Activated CD4-positive, alpha-beta memory T cell treated with anti-CD3 and anti-CD28 coated beads, Interleukin-2, amount 10 ng/mL, durations not matched to agents 7 days and 5 days (primary cell): ENCODE data around the gene FAM111A. TPM values are rescaled to one million over a fixed set of nuclear protein-coding genes. Genes with fewer than 3 reads are reported as not detected.
"Not testable (repeated sequence)": the region's sequence is repeated elsewhere in the genome, so short reads cannot be mapped to it uniquely, and the experiment has no call there.

Source experiments
- CTCF ChIA-PET: fragments of 350-600 bp; sonication (Branson Sonifier 250); formaldehyde crosslinking; loops from one replicate; lab custom pipeline; 2021; ENCODE audit warnings: antibody characterized with exemption, inconsistent platforms; lab: Charles Lee
- POLR2A ChIA-PET: fragments of 350-600 bp; sonication (Branson Sonifier 250); formaldehyde crosslinking; loops from one replicate; lab custom pipeline; 2021; ENCODE audit warnings: antibody characterized with exemption; lab: Charles Lee
- DNase-seq: peaks from one replicate; pipeline ENCODE4 v3.0.0-alpha.2; 2020
- H3K27ac Mint-ChIP-seq: one replicate; pipeline ENCODE4 v1.8.0; 2021; ENCODE audit warnings: mild to moderate bottlenecking, mixed read lengths
- H3K27me3 Mint-ChIP-seq: one replicate; pipeline ENCODE4 v1.8.0; 2021; ENCODE audit warnings: mixed read lengths
- H3K36me3 Mint-ChIP-seq: one replicate; pipeline ENCODE4 v1.8.0; 2021; ENCODE audit warnings: low read depth, mixed read lengths
- H3K4me1 Mint-ChIP-seq: one replicate; pipeline ENCODE4 v1.8.0; 2021; ENCODE audit warnings: mixed read lengths
- H3K4me3 Mint-ChIP-seq: one replicate; pipeline ENCODE4 v1.8.0; 2021; ENCODE audit warnings: mild to moderate bottlenecking, mixed read lengths
- H3K9me3 Mint-ChIP-seq: one replicate; pipeline ENCODE4 v1.8.0; 2021; ENCODE audit warnings: mixed read lengths
- total RNA-seq, 2 experiments: library from RNA; stranded (reverse); gene quantifications; one replicate each; pipeline ENCODE4 v1.2.3, GENCODE V29; 2021

Gene FAM111A
- total RNA-seq, result 100 to 1,000 TPM; 136 to 141 TPM

- Mint-ChIP-seq H3K4me3 (peak within 1 kb of the TSS; percentile 95), H3K9me3 (no peaks in the 10 kb centered on the region), H3K27ac (peak within 1 kb of the TSS; percentile 93), H3K4me1 (peaks cover 58% of the 10 kb centered on the region), H3K36me3 (peaks cover 45% of the 10 kb centered on the region), H3K27me3 (no peaks in the 10 kb centered on the region)
- DNase-seq, result peak; percentile 91
- POLR2A ChIA-PET, result interaction anchor here (0.9 to 7.2 kb wide), 12 partner anchors 9 to 568 kb away, joined by 3 to 169 read pairs (median 6); partner anchors contain the start of genes FAM111B and OSBP
- CTCF ChIA-PET, result interaction anchor here (1.0 to 5.9 kb wide), 12 partner anchors 8 to 566 kb away, joined by 3 to 78 read pairs (median 7); partner anchors contain the start of genes DTX4, FAM111B and LPXN
These were observed at the start of gene FAM111A for GRCh38 chr11:59142530-59143507. Gene FAM111A (plus strand): TSS chr11:59142856. CDS start chr11:59148873, 6,017 bp downstream.

GRCh38 chr11:59093576-59093975 lies 49.1 kb upstream of the FAM111A start:
- H3K4me1 Mint-ChIP-seq, DNase-seq, H3K36me3 Mint-ChIP-seq, H3K4me3 Mint-ChIP-seq, H3K27ac Mint-ChIP-seq, H3K9me3 Mint-ChIP-seq, POLR2A ChIA-PET: not testable (repeated sequence)
- peaks cover 18% of the 10 kb centered on the region for H3K27me3 Mint-ChIP-seq
- CTCF ChIA-PET, result interaction anchor here (1.6 kb wide), 1 partner anchor 42 kb away, joined by 5 read pairs; no protein-coding TSS in a partner anchor

- POLR2A ChIA-PET, DNase-seq, H3K4me1 Mint-ChIP-seq: not testable (repeated sequence)
These were observed 47.4 kb upstream of the FAM111A start for GRCh38 chr11:59095225-59095624.

GRCh38 chr11:59095972-59096575 lies 46.6 kb upstream of the FAM111A start:
- H3K4me3 Mint-ChIP-seq, H3K4me1 Mint-ChIP-seq, H3K36me3 Mint-ChIP-seq, DNase-seq, H3K27ac Mint-ChIP-seq, H3K9me3 Mint-ChIP-seq: not testable (repeated sequence)
- ChIA-PET POLR2A (interaction anchor here (1.4 kb wide), 1 partner anchor 11 kb away, joined by 3 read pairs; the partner anchor contains the start of gene FAM111B), CTCF (interaction anchor here (0.7 to 3.8 kb wide), 5 partner anchors 38 to 75 kb away, joined by 3 to 37 read pairs (median 4); no protein-coding TSS in a partner anchor)
- H3K27me3 Mint-ChIP-seq, result peaks cover 25% of the 10 kb centered on the region

More at GRCh38 chr11:59095225-59095624, 47.4 kb upstream of the FAM111A start:
- H3K27ac Mint-ChIP-seq, H3K9me3 Mint-ChIP-seq, H3K36me3 Mint-ChIP-seq, H3K4me3 Mint-ChIP-seq: not testable (repeated sequence)
- CTCF ChIA-PET, result interaction anchor here (0.8 to 3.8 kb wide), 4 partner anchors 12 to 76 kb away, joined by 3 to 37 read pairs (median 6); no protein-coding TSS in a partner anchor
- peaks cover 22% of the 10 kb centered on the region for H3K27me3 Mint-ChIP-seq

GRCh38 chr11:59097113-59097708 lies 45.4 kb upstream of the FAM111A start:
- H3K4me1 Mint-ChIP-seq, result peaks cover 14% of the 10 kb centered on the region

GRCh38 chr11:59097938-59098337 lies 44.7 kb upstream of the FAM111A start:
- H3K36me3 Mint-ChIP-seq, POLR2A ChIA-PET, DNase-seq, H3K27ac Mint-ChIP-seq, H3K9me3 Mint-ChIP-seq, H3K4me3 Mint-ChIP-seq: not testable (repeated sequence)
- H3K4me1 Mint-ChIP-seq, result peaks cover 20% of the 10 kb centered on the region
- CTCF ChIA-PET, result interaction anchor here (0.6 to 3.8 kb wide), 9 partner anchors 10 to 60 kb away, joined by 3 to 37 read pairs (median 3); no protein-coding TSS in a partner anchor
- H3K27me3 Mint-ChIP-seq, result peaks cover 23% of the 10 kb centered on the region

More at GRCh38 chr11:59097113-59097708, 45.4 kb upstream of the FAM111A start:
- peak; percentile 73 for DNase-seq
- H3K27me3 Mint-ChIP-seq, result peaks cover 23% of the 10 kb centered on the region
- H3K4me3 Mint-ChIP-seq, result no peak overlapping the region
- no peaks in the 10 kb centered on the region for H3K9me3 Mint-ChIP-seq
- no peaks in the 10 kb centered on the region for H3K36me3 Mint-ChIP-seq
- H3K27ac Mint-ChIP-seq, result no peak overlapping the region
- CTCF ChIA-PET, result interaction anchor here (0.6 to 3.8 kb wide), 9 partner anchors 9 to 61 kb away, joined by 3 to 37 read pairs (median 3); no protein-coding TSS in a partner anchor
- POLR2A ChIA-PET, result interaction anchor here (1.4 kb wide), 1 partner anchor 10 kb away, joined by 3 read pairs; the partner anchor contains the start of gene FAM111B

GRCh38 chr11:59102259-59102765 lies 40.3 kb upstream of the FAM111A start:
- H3K4me3 Mint-ChIP-seq, result peak overlapping the region; percentile 66
- peaks cover 2% of the 10 kb centered on the region for H3K36me3 Mint-ChIP-seq
- peaks cover 19% of the 10 kb centered on the region for H3K27me3 Mint-ChIP-seq
- H3K9me3 Mint-ChIP-seq, result no peaks in the 10 kb centered on the region
- POLR2A ChIA-PET, result interaction anchor here (1.4 kb wide), 1 partner anchor 40 kb away, joined by 3 read pairs; the partner anchor contains the start of gene FAM111A
- H3K4me1 Mint-ChIP-seq, result peaks cover 45% of the 10 kb centered on the region
- no peak overlapping the region for H3K27ac Mint-ChIP-seq
- DNase-seq, result peak; percentile 75
- CTCF ChIA-PET, result interaction anchor here (0.8 to 3.6 kb wide), 3 partner anchors 38 to 56 kb away, joined by 3 to 9 read pairs (median 3); no protein-coding TSS in a partner anchor

GRCh38 chr11:59106363-59107336 lies 36.0 kb upstream of the FAM111A start, which contains the start of gene FAM111B:
Gene FAM111B (plus strand): TSS chr11:59107237. CDS start chr11:59109626, 2,389 bp downstream.
- ChIA-PET CTCF (interaction anchor here (1.1 to 3.8 kb wide), 8 partner anchors 29 to 65 kb away, joined by 4 to 39 read pairs (median 10); partner anchors contain the start of genes DTX4 and FAM111A), POLR2A (interaction anchor here (0.8 to 7.2 kb wide), 24 partner anchors 10 to 1771 kb away, joined by 3 to 169 read pairs (median 5); partner anchors contain the start of genes DTX4, FAM111A, LPXN and OSBP)
- Mint-ChIP-seq H3K27me3 (no peaks in the 10 kb centered on the region), H3K36me3 (peaks cover 34% of the 10 kb centered on the region), H3K4me1 (peaks cover 77% of the 10 kb centered on the region), H3K27ac (peak within 1 kb of the TSS; percentile 72), H3K9me3 (no peaks in the 10 kb centered on the region), H3K4me3 (peak within 1 kb of the TSS; percentile 86)
- DNase-seq, result peak; percentile 84

- H3K9me3 Mint-ChIP-seq, H3K27me3 Mint-ChIP-seq: not testable (repeated sequence)
- DNase-seq, result peak; percentile 43
- H3K36me3 Mint-ChIP-seq, result peaks cover 44% of the 10 kb centered on the region
- H3K4me1 Mint-ChIP-seq, result peaks cover 75% of the 10 kb centered on the region
- H3K4me3 Mint-ChIP-seq, result peak overlapping the region; percentile 86
- ChIA-PET CTCF (interaction anchor here (0.7 to 3.8 kb wide), 6 partner anchors 13 to 64 kb away, joined by 3 to 39 read pairs (median 10); partner anchors contain the start of gene DTX4), POLR2A (interaction anchor here (0.8 to 7.2 kb wide), 18 partner anchors 11 to 534 kb away, joined by 3 to 169 read pairs (median 6); partner anchors contain the start of genes DTX4, FAM111A, LPXN and OSBP)
- peak overlapping the region; percentile 72 for H3K27ac Mint-ChIP-seq
These were observed 34.9 kb upstream of the FAM111A start for GRCh38 chr11:59107721-59108120.

GRCh38 chr11:59112494-59112893 lies 30.2 kb upstream of the FAM111A start:
- ChIA-PET POLR2A (no interaction called here), CTCF (no interaction called here)
- H3K27ac Mint-ChIP-seq, result no peak overlapping the region
- H3K4me1 Mint-ChIP-seq, result peaks cover 66% of the 10 kb centered on the region
- no peaks in the 10 kb centered on the region for H3K27me3 Mint-ChIP-seq
- H3K9me3 Mint-ChIP-seq, result peaks cover 12% of the 10 kb centered on the region
- peaks cover 90% of the 10 kb centered on the region for H3K36me3 Mint-ChIP-seq
- no peak overlapping the region for H3K4me3 Mint-ChIP-seq
- DNase-seq, result no peak
